K562 (cell line): ENCODE measurements around the gene COL6A2. TPM values are rescaled to one million over a fixed set of nuclear protein-coding genes. Genes with fewer than 3 reads are reported as not detected.

Source experiments
- ATAC-seq: fragments of 200-7000 bp; cut with Tn5 transposase; 3 replicates; pipeline ENCODE4 v1.9.1; 2020; ENCODE audit warnings: moderate library complexity
- BruUV-seq: library from RNA; stranded (reverse); fragments of 400-500 nt; replicated peaks from 2 replicates; lab custom pipeline; 2021; lab: Mats Ljungman, UMichigan
- CTCF ChIA-PET: fragments of 300-600 bp; formaldehyde crosslinking; extraction: SDS; loops from one replicate; lab custom pipeline; 2021; ENCODE audit warnings: low intra/inter-chr PET ratio; lab: Yijun Ruan, JAX
- POLR2A ChIA-PET: fragments of 300-600, 350-650 bp; sonication (Branson Sonifier 250); formaldehyde crosslinking; extraction: SDS; loops from one replicate; lab custom pipeline; 2021; ENCODE audit warnings: antibody characterized with exemption, inconsistent platforms; lab: Yijun Ruan, JAX
- DNase-seq, 4 experiments: peaks; one replicate each; pipeline versions ENCODE4 v3.0.0 to v3.0.0-alpha.2; 2011 to 2018; ENCODE audit warnings: low spot score in 3 of 4, mixed read lengths in 3 of 4; ENCODE audit errors: extremely low read depth in 1 of 4
- FAIRE-seq: peaks from 2 replicates; lab custom pipeline; 2011; peaks lifted over from hg19 to GRCh38; lab: Jason Lieb, UNC
- H2AFZ ChIP-seq: 2 replicates; pipeline ENCODE4 v1.6.0; 2011; ENCODE audit warnings: low read depth, low read length, control low read depth, inconsistent platforms
- H3K27ac ChIP-seq: fragments of 200-600 bp; 3 replicates; pipeline ENCODE4 v1.8.0; 2011; ENCODE audit warnings: low read depth, mild to moderate bottlenecking, control low read depth, inconsistent platforms, low read length, moderate library complexity, mixed read lengths; ENCODE audit errors: extremely low read depth
- H3K27me3 ChIP-seq, 2 experiments: fragments of 300-600 bp in 1 of 2; 2 replicates in 1 of 2; 3 replicates in 1 of 2; pipeline versions ENCODE4 v1.6.0 to v1.8.0; 2011; ENCODE audit warnings: inconsistent platforms in 2 of 2, low read length in 2 of 2, mild to moderate bottlenecking in 1 of 2, mixed read lengths in 1 of 2, moderate library complexity in 1 of 2; ENCODE audit not compliant: control insufficient read depth in 2 of 2, insufficient read depth in 2 of 2
- H3K36me3 ChIP-seq: fragments of 300-600 bp; 3 replicates; pipeline ENCODE4 v1.8.0; 2011; ENCODE audit warnings: mild to moderate bottlenecking, low read length, inconsistent platforms; ENCODE audit not compliant: control insufficient read depth, insufficient read depth
- H3K4me1 ChIP-seq, 2 experiments: fragments of 200-600 bp in 1 of 2; replicated peaks in 1 of 2; 2 replicates in 1 of 2; 3 replicates in 1 of 2; pipeline versions ENCODE4 v1.5.1 to v1.8.0; 2011; ENCODE audit warnings: inconsistent platforms in 2 of 2, low read length in 2 of 2, mild to moderate bottlenecking in 1 of 2, mixed read lengths in 1 of 2, moderate library complexity in 1 of 2; ENCODE audit not compliant: control insufficient read depth in 2 of 2, insufficient read depth in 2 of 2
- H3K4me2 ChIP-seq: 2 replicates; pipeline ENCODE4 v1.6.1; 2011; ENCODE audit warnings: low read length, control low read depth, inconsistent platforms, mixed read lengths; ENCODE audit not compliant: insufficient read depth
- H3K4me3 ChIP-seq: fragments of 200-600 bp; sonication (generic), shearing (Covaris generic); 2 replicates; pipeline ENCODE4 v1.5.1; 2016; ENCODE audit warnings: control low read depth, inconsistent platforms
- H3K79me2 ChIP-seq: fragments of 200-600 bp; 3 replicates; pipeline ENCODE4 v1.8.0; 2011; ENCODE audit warnings: low read length, inconsistent platforms; ENCODE audit not compliant: control insufficient read depth, insufficient read depth
- H3K9ac ChIP-seq, 2 experiments: 2 replicates each; pipeline versions ENCODE4 v1.6.0 to v1.6.1; 2011; ENCODE audit warnings: low read depth in 2 of 2, low read length in 2 of 2, control low read depth in 1 of 2, inconsistent platforms in 1 of 2, mild to moderate bottlenecking in 1 of 2, mixed read lengths in 1 of 2; ENCODE audit not compliant: insufficient read depth in 1 of 2
- H3K9me1 ChIP-seq: one replicate; pipeline ENCODE4 v1.6.0; 2011; ENCODE audit warnings: inconsistent platforms, mild to moderate bottlenecking, low read length, moderate library complexity; ENCODE audit not compliant: control insufficient read depth, insufficient read depth
- H3K9me3 ChIP-seq: replicated peaks from 2 replicates; pipeline ENCODE4 v1.5.1; 2011; ENCODE audit warnings: low read depth, low read length, inconsistent platforms; ENCODE audit not compliant: control insufficient read depth, insufficient read depth
- H4K20me1 ChIP-seq: replicated peaks from 2 replicates; pipeline ENCODE4 v1.6.1; 2011; ENCODE audit warnings: low read length, inconsistent platforms, mixed read lengths; ENCODE audit not compliant: control insufficient read depth, insufficient read depth
- KLF16 ChIP-seq: IDR thresholded peaks from 2 replicates; pipeline ENCODE4 v1.6.1; 2016; ENCODE audit warnings: antibody characterized with exemption
- MITF ChIP-seq: IDR thresholded peaks from 2 replicates; pipeline ENCODE4 v1.6.1; 2014; ENCODE audit warnings: antibody characterized with exemption
- USF1 ChIP-seq: sonication (generic); formaldehyde crosslinking; IDR thresholded peaks from 2 replicates; pipeline ENCODE4 v1.9.0; 2022; ENCODE audit warnings: mild to moderate bottlenecking, missing genetic modification reagents
- USF2 ChIP-seq: sonication (generic); formaldehyde crosslinking; IDR thresholded peaks from 2 replicates; pipeline ENCODE4 v1.5.0; 2020; ENCODE audit warnings: missing genetic modification reagents
- ZNF217 ChIP-seq: sonication (generic); formaldehyde crosslinking; IDR thresholded peaks from 2 replicates; pipeline ENCODE4 v1.8.0; 2022; ENCODE audit warnings: mild to moderate bottlenecking, missing genetic modification reagents
- ZNF239 ChIP-seq: fragments of 250-450 bp; sonication (Bioruptor Pico); IDR thresholded peaks from 2 replicates; pipeline ENCODE4 v1.4.0; 2020; ENCODE audit warnings: mild to moderate bottlenecking
- ZNF277 ChIP-seq: fragments of 250-450 bp; sonication (Bioruptor Pico); IDR thresholded peaks from 2 replicates; pipeline ENCODE4 v1.8.0; 2022; ENCODE audit warnings: inconsistent platforms, mild to moderate bottlenecking, moderate library complexity, borderline replicate concordance
- ZNF740 ChIP-seq, 3 experiments: fragments of 200-800 bp in 1 of 3; sonication (Bioruptor generic) in 1 of 3; sonication (generic) in 1 of 3; formaldehyde crosslinking in 1 of 3; IDR thresholded peaks; 2 replicates each; pipeline versions ENCODE4 v1.6.1 to v1.8.0; 2016 to 2022; ENCODE audit warnings: mild to moderate bottlenecking in 2 of 3, missing compliant biosample characterization in 2 of 3, missing genetic modification characterization in 2 of 3, missing genetic modification reagents in 1 of 3
- WGBS: fragments of 100-300 bp; shearing (Covaris generic); methylation state at CpG from one replicate; pipeline ENCODE4 v1.1.6; 2016; ENCODE audit warnings: low coverage, mixed read lengths; ENCODE audit not compliant: insufficient coverage; ENCODE audit errors: missing lambda C conversion rate; 5-methylcytosine and 5-hydroxymethylcytosine counted together
- in situ Hi-C: fragments of 300-500 bp; cut with MboI; formaldehyde crosslinking; loops from 4 replicates; pipeline ENCODE4 v1.15.0; 2018; ENCODE audit warnings: inconsistent platforms, mixed read lengths
- intact Hi-C: fragments of 100-400 bp; cut with micrococcal nuclease; formaldehyde crosslinking; loops from 2 replicates; pipeline ENCODE4 v1.14.2; 2022
- polyA plus RNA-seq, 8 experiments: library from polyadenylated mRNA; depleted of rRNA in 4 of 8; stranded (reverse) in 5 of 8; unstranded in 3 of 8; fragments of >200 nt; fragmentation: Nextera tagmentation in 2 of 8; fragmentation: Illumina TruSeq in 1 of 8; extraction: Ambion mirVana in 2 of 8; extraction: Trizol in 1 of 8; gene quantifications; 2 replicates each; pipeline versions ENCODE4 v1.2.1 to v1.2.3, GENCODE V29; 2011 to 2014; ENCODE audit warnings: inconsistent platforms in 1 of 8, missing spikeins in 1 of 8
- total RNA-seq, 7 experiments: library from RNA; depleted of rRNA in 6 of 7; stranded (reverse); fragments of >200 nt in 6 of 7; fragmentation: Illumina TruSeq in 2 of 7; extraction: Trizol in 2 of 7; gene quantifications; 2 replicates each; pipeline versions ENCODE4 v1.2.1 to v1.2.3, GENCODE V29; 2011 to 2021; ENCODE audit warnings: low replicate concordance in 1 of 7

The COL6A2 gene
- total and polyA plus RNA-seq, 9 of the 15 experiments (the other 6 are each of a cell fraction or from before 2014, with no cell fraction given) = 0.07 to 1.1 (median 0.24) TPM; not detected in 3

GRCh38 chr21:46093668-46094400 is 4.1 kb upstream of the COL6A2 start:
- no peak for DNase-seq
- Histone ChIP-seq H3K9me3 (no peaks in the 10 kb centered on the region), H2AFZ (no peak overlapping the region), H4K20me1 (0 out of 2 replicates have a peak, but pooled peaks cover 6% of the 10 kb centered on the region), H3K9me1 (no peaks in the 10 kb centered on the region), H3K36me3 (no peaks in the 10 kb centered on the region), H3K4me1 (peaks cover 0 to 19% of the 10 kb centered on the region in 2 experiments; a peak in 2 of 5 replicates), H3K27me3 (peaks cover 26 to 57% of the 10 kb centered on the region in 2 experiments; a peak in 4 of 5 replicates), H3K9ac (no peak overlapping the region; a peak in 1 of 4 replicates), H3K79me2 (no peaks in the 10 kb centered on the region), H3K27ac (no peak overlapping the region), H3K4me3 (no peak overlapping the region), H3K4me2 (no peak overlapping the region)
- TF ChIP-seq ZNF740 (CRISPR knock-in tag; IDR thresholded peaks at IDR 0.05) = no peak
- TF ChIP-seq ZNF740 (tag; IDR thresholded peaks at IDR 0.05) = no peak
- TF ChIP-seq MITF = no peak
- TF ChIP-seq USF1 (CRISPR knock-in tag) = peak; percentile 49; the same call in 1 of the 2 replicates
- no peak for TF ChIP-seq KLF16
- no peak for TF ChIP-seq ZNF239
- TF ChIP-seq ZNF217 (CRISPR knock-in tag) = no peak
- no peak for TF ChIP-seq ZNF277 (CRISPR knock-in tag)
- TF ChIP-seq USF2 (CRISPR knock-in tag) = peak; percentile 70
- WGBS = 2% methylated on average over 11 of the region's 11 CpGs
- ATAC-seq = no peak
- ChIA-PET CTCF (no interaction called here), POLR2A (no interaction called here)
- FAIRE-seq = no peak
- BruUV-seq = no TSS peak
- intact Hi-C loops (no loop called here), in situ Hi-C loops (no loop called here)
